Hematopoietic multipotent progenitor cell (in vitro differentiated cells): Measurements from ENCODE around the gene POC1B. TPM values are rescaled to one million over a fixed set of nuclear protein-coding genes. Genes with fewer than 3 reads are reported as not detected.

Experiments used
- DNase-seq, 3 donors: peaks; one replicate each; pipeline ENCODE4 v3.0.0-alpha.2; 2011 to 2015; ENCODE audit warnings: low read depth in 2 of 3, low spot score in 2 of 3
- total RNA-seq: library from RNA; depleted of rRNA; stranded (reverse); fragments of >200 nt; gene quantifications from one replicate; pipeline ENCODE4 v1.2.3, GENCODE V29; 2012

POC1B gene
- total RNA-seq, 1 donor, result 12.7 TPM

DNA sequence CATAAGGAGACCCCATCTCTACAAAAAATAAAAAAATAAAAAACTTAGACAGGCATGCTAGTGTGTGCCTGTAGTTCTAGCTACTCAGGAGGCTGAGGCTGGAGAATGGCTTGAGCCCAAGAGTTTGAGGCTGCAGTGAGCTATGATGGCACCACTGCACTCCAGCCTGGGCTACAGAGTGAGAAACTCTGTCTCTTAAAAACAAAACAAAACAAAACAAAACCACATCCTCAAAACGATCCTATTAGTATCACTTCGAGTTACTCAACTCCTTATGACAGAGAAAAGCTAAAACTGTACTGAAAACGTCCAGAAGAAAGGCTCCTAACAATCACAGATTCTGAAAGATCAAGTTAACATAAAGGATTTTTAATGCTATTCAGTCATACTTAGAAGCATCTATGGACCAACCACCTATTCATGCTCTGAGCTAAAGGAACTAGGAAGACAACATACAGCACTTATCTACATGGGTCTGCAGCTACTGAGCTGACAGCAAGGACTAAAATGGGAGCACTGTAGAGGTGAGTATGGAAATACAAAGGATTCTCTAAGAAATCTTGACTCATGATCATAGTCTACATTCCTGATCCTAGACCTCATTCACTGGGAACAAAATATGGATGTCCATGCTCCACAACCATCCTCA, 98.2 kb downstream of the POC1B start:
- no peak for DNase-seq

GRCh38 chr12:89424846-89425245, 101.0 kb downstream of the POC1B start:
- DNase-seq, result no peak

DNA sequence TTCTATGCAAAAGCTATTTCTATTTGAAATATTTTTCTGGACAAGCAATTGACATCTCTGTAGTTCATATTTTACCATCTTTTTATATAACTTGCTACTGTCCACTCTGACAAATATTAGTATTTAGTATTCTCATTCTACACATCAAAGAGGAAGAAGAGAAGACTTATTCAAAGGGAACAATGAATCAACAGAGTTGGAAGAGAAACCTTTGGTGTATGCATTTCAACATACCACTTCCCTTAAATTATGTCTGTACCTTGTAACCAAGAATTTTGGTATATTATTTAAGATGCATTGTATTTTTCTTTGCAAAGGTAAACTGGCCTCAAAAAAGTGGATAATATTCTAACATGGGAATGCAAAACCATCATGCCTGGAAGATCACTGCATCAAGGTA, 101.5 kb downstream of the POC1B start:
- DNase-seq, result no peak

- no peak for DNase-seq
These were observed 104.6 kb downstream of the POC1B start for GRCh38 chr12:89421092-89421835.

- DNase-seq, result no peak
These were observed 107.5 kb downstream of the POC1B start for GRCh38 chr12:89418228-89418910.

DNA sequence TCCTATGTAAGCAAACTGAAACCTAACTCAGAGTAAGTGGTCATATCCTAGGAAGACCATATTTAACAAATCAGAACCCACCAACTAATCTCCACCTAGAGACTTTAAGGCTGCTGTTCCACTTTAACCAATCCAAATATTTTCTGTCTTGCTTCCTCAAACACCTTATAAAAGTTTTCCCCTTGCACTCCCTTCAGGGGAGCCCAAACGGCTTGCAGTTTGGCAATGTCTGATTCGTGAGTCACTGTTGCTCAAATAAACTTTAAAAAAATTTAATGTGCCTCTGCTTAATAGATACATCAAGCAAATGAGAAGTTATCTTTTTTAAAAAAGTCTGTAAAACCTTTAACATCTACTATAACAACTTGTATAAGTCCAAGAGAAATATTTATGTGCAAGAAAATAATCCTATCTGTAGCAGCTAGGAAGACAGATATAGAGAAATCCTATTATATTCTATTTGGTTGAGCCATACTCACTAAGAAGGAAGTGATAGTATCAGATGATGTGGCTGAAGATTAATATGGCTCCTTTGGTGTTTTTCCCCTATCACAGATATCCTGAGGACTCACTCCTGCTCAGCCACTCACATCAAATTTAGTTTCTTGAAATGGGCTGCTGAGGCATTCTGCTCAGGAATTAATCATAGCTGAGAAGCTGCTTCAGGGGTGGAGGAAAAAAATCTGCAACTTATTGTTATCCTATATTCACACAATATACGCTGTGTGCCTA, 108.4 kb downstream of the POC1B start:
- no peak for DNase-seq

DNA sequence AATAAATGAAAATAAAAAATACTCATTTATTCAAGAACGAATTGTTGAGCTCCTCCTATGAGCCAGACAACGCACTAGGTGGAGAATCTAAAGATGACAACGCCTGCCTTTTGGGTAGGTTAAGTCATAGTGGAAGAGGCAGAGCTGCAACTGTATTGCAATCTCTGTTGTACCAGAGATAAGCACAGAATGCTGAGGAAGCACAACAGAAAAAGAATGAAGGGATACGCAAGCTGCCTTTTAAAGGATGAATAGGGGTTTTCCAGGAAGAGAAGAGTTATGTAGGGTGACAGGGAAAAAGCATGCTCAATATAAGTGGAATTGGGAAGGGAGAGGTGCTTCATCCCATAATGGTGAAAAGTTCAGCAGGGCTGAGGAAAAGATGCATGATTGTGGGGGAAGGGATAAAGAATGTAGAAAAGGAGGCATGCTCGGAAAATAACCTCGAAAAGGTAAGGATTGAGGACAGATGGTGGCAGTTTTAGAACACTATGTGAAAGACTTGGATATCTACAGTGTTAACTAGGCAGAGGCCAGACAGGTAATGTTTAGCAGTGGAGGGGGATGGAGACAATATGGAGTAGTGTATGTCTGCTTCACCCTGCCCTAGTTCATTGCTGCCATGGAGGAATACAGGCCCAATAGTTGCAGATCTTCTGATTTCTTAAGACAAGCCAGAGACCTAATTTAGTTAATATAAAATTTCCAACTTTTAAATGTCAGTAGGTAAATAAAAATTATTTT, 109.6 kb downstream of the POC1B start:
- DNase-seq, result no peak

DNA sequence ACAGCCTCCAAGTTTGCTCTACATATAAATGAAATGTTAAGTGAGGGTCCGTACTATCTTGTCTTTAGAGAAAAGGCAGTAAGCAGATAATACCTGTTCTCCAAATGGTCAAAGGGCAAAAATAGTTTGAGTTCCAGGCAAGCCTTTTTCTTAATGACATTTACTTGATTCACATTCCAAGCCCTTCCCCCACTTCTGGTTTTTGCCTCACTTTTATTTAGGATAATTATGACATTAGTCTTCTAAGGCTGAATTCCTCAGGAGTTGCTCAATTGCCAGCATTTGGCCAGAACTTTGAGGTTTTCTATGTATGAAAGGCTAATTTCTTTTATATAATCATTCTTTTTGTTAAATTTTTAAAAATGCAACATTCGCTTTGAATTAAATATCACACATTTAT, 111.0 kb downstream of the POC1B start:
- DNase-seq, result no peak

DNA sequence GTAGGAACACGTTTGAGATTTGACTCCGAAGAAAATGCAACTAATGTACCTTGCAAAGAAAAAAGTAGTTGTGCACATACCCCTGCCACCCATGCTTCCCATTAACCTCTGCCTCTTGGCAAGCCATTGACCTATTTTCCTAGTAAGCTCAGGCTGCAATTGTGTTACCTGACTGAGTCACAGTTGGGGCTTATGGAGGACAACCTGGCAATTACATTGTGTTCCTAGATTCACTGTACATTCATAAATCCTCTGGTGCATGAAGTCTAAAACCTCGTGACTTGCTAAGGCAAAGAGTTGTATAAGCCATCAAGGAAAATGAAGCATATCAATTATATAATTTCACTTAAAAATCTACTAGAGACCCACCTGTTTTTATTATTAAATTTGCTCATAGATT, 111.5 kb downstream of the POC1B start:
- DNase-seq, result no peak

DNA sequence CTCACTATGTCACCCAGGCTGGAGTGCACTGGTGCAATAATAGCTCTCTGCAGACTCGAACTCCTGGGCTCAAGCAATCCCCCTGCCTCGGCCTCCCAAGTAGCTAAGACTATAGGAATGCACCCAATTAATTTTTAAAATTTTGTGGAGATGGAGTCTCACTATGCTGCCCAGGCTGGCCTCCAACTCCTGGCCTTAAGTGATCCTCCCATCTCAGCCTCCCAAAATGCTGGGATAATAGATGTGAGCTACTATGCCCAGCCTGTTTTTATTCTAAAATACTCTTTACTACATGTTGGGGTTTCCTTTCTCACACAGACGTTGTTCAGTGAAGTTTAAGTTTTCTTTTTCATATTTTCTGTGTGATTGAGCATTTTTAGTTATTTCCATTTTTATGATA, 112.6 kb downstream of the POC1B start:
- DNase-seq, result no peak

GRCh38 chr12:89412665-89413064, 113.2 kb downstream of the POC1B start:
- DNase-seq, result no peak

DNA sequence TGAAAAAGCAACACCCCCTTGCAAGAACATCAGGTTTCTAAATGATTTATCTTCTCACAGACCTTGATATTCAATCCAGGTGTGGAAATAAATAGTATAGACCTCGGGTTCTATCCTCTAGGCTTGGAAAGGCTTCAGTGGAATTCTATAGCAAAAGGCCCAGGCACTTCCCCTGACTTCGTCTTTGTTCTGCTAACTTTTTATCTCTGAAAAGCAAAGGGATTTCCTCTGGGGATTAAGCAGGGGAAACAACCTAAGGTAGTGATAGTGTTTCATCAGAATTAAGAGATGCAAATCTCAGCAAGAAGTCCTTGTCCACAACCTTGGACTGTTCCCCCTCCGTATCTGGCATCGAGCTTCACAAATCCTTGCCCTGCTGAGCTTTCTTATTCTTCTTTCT, 114.0 kb downstream of the POC1B start:
- no peak for DNase-seq

DNA sequence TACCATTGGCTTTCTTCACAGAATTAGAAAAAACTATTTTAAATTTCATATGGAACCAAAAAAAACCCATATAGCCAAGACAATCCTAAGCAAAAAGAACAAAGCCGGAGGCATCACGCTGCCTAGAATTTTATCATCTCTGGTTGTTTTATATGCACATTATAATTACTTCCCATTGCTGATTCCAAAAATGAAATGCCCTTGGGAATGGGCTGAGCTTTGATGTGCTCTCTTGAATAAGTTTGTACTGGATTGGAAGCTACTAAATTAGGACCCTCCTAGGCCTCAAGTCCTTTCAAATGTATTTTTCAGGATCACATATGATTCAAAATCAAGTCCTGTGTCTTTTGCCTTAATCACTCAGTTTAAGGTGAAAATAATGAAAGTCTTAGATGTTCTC, 114.6 kb downstream of the POC1B start:
- DNase-seq, result no peak

DNA sequence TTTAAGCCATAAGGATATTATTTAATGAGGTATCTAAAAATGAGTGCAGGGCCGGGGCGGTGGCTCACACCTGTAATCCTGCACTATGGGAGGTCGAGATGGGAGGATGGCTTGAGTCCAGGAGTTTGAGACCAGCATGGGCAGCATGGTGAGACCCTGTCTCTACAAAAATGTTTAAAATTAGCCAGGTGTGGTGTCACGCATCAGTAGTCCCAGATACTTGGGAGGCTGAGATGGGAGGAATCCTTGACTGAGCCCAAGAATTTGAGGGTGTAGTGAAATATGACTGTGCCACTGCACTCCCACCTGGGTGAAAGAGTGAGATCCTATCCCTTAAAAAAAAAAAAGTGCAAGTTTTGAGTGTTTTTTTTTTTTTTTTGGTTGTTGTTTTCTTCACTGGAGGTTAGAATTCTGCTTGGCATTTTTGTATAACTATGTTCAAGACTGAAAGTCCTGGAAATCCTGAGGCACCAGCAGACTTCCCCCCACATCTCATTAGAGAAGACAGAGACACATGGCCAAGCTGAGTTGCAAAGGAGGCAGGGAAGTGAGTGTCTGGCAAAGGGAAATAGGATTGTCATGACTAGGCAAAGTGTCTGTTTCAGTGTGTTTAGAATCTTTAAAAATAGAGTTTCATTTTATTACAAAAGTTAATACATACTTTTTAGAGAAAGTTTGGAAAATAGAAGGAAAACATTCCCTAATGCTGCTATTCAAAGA, 120.1 kb downstream of the POC1B start:
- no peak for DNase-seq

GRCh38 chr12:89401433-89402058, 124.3 kb downstream of the POC1B start:
- no peak for DNase-seq

DNA sequence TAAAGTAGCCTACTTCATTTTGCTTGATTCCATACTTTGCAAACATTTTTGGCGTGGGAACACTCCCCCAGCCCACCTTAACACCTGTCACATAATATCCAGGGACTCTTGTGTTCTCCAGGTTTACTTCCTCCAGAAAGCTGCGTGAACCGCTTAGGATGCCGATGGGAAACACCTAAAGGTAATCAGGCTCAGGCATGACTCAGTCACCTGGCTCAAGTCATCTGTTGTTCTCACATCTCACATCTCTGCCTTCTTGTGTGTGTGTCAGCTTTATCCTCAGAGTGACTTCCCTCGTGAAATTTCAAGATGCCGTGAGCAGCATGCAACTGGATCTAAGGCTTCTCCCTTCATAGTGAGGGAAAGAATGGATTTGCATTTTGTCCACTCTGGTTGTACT, 125.4 kb downstream of the POC1B start:
- no peak for DNase-seq

- DNase-seq, result no peak
These were observed 130.1 kb downstream of the POC1B start for GRCh38 chr12:89395712-89396111.

GRCh38 chr12:89393551-89394121, 132.2 kb downstream of the POC1B start:
- DNase-seq, result no peak

DNA sequence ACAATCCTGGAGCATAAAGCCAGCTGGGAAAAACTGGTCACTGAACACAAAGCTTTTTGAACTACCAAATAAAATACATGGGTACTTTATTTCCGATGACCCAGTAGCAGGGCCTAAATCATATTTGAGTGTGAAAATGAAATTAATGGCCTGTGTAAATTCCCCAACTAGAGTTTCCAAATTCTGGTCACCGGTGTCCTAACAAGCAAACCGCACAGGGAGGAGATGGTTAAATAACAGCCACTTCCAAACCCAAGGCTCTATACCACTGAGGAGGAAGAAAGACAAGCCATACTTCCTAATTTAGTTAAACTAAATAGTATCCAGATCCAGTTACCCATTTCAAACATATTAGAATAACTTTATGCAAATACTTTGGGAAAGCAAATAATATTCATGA, 133.5 kb downstream of the POC1B start:
- DNase-seq, result no peak
